GM19099 (cell line): Measurements from ENCODE around the gene HTRA1.

Experiments
- POLR2A ChIP-seq: IDR thresholded peaks from 3 replicates; pipeline ENCODE4 v1.6.1; 2011; ENCODE audit warnings: low read depth; ENCODE audit not compliant: insufficient read length; ENCODE audit errors: extremely low read depth

Gene HTRA1

GRCh38 chr10:122494173-122494820 lies 32.9 kb downstream of the HTRA1 start:
- no peak for TF ChIP-seq POLR2A

GRCh38 chr10:122494833-122495232 lies 33.5 kb downstream of the HTRA1 start:
- TF ChIP-seq POLR2A: no peak

DNA sequence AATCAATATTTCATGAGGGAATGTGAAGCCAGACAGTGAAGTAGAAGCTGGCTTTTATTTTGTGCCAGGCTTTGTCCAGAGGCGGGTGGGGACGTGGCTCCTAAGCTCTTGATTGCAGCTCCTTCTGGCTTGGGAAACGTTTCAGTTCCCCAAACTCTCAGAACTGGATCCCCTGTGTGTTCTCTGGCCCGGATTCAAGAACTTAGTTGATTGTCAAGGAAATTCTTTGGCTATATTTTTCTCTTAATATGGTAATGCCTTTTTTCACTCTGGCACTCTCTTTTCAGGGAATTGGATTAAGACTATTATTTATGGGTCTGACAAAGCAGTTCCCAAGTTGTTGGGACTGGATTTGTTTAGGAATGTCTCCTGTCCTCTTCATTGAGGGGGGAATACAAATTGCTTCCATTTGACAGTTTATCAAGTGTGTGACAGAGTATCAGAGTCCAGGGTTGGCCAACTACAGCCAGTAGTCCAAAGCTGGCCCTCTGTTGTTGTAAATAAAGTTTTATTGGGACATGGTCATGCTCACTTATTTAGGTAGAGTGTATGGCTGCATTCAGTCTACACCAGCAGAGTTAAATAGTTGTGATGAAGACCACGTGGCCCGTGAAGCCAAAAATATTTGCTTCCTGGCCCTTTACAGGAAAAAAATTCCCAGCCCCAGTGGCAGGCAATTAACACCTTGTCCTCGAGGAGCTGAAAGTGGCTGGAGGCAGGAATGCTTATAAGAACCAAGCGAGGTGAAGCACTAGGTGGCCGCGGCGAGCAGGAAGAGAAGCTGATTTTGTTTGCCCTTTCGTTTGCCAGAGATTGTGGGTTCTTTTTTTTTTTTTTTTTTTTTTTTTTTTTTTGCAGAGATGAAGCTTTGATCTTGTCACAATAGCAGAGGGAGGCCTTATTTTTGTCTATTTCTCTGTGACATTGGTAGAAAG lies 34.3 kb downstream of the HTRA1 start:
- no peak for TF ChIP-seq POLR2A

DNA sequence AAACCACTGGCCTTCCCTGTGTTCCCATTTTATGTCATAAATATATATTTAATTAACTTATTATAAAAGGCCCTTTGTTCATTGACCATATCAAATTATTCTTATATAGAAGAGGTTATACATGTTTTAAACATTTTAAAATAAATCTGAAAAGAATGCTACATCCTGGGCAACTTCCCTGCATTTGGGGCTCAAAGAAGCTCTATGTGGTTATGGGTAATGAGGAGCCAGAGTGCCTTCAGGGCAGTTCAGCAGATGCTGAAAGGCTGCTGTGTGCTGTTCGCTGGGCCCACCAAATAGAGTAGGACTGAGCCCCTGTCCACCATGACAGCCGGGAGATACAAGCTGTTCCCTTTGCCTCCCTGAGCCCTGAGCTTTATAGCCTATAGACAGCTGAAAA lies 35.9 kb downstream of the HTRA1 start:
- TF ChIP-seq POLR2A: no peak

DNA sequence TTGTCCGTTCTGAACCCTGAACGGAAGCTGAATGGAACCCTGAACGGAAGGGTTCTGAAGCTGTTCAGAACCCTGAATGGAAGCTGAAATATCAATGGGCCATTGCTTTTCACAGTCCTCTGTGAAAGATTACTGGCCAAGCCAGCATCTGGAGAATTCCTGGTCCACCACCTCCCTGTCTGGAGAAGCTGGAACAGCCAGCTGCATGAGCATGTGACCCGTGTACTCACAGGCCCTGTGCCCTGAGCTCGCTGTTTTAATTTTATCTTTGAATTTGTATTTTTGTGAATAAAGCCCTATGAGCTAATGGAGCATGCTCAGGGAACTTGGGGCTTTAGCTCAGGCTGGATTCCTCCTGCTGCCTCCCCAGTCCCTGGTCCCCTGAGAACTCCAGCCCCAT lies 37.2 kb downstream of the HTRA1 start:
- TF ChIP-seq POLR2A: no peak

DNA sequence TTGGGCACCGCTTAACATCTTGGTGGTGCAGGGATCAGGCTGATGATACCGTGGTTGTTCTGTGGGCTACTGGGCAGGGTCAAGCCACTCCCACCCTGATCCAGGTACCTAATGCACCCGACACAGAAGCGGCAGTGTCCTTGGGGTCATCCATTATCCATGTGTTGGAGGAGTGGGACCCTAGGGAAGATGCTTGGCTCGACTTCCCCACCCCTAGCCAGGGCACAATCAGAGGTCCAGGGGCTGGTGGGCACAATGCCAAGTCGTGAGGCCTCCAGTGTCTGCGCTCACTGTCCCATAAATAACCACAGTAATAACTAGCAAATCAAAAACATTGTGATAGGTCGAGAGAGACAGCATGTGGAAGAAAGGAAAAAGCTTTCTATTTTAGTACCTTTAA lies 37.7 kb downstream of the HTRA1 start:
- no peak for TF ChIP-seq POLR2A

DNA sequence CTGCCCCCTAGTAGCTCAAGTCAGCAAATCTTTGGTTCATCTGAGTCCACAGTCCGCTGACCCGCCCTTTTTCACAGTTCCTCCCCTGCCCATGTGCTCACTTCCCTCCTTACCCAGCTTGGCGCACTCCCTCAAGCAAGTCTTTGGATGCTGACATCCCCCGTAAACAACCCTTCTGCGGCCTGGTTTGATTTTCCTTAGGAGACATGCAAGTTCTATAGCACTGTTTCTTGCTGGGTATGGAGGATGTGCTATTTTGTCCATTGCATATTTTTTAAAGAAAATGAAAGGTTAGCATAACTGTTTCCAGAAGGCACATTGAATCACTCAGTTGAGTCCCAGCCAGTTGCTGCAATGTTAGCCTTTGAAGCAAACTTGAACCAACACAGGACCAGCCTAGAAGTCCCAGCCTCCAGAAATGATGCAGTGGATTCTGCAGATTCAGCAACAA lies 38.2 kb downstream of the HTRA1 start:
- TF ChIP-seq POLR2A: no peak

GRCh38 chr10:122500194-122500593 lies 38.8 kb downstream of the HTRA1 start:
- TF ChIP-seq POLR2A: no peak

GRCh38 chr10:122500726-122501125 lies 39.4 kb downstream of the HTRA1 start:
- TF ChIP-seq POLR2A: no peak

GRCh38 chr10:122503012-122503411 lies 41.7 kb downstream of the HTRA1 start:
- no peak for TF ChIP-seq POLR2A

GRCh38 chr10:122503886-122504609 lies 42.7 kb downstream of the HTRA1 start:
- TF ChIP-seq POLR2A: no peak

DNA sequence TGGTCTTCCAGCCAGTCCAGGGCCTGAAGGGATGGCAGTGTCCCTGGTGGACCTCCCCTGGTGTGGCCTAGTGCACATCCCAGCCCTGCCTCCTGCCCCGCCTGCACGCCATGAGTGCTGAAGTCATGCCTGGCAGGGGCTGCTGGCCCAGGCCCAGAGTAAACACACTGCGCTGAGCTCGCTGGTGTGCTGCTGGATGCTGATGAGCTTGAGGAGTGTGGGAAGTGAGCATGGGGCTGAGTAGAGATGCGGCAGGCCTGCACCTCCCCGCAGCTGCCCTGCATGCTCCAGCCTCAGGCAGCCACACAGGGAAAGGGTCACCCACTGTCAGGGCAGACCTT lies 43.2 kb downstream of the HTRA1 start:
- TF ChIP-seq POLR2A: no peak

- no peak for TF ChIP-seq POLR2A
Observed at GRCh38 chr10:122505011-122505410, 43.7 kb downstream of the HTRA1 start.

GRCh38 chr10:122505885-122506645 lies 44.7 kb downstream of the HTRA1 start:
- TF ChIP-seq POLR2A: no peak

- TF ChIP-seq POLR2A: no peak
Observed at GRCh38 chr10:122507616-122508015, 46.3 kb downstream of the HTRA1 start.
